HG03175 (cell line): Measurements from ENCODE around the gene CEP104.

Experiments used
- ATAC-seq: cut with Tn5 transposase; IDR thresholded peaks from one replicate; pipeline ENCODE4 v1.9.1; 2021; ENCODE audit warnings: mild to moderate bottlenecking, moderate library complexity; ENCODE audit not compliant: unreplicated experiment

Gene CEP104

GRCh38 chr1:3779912-3780416 lies 77.0 kb downstream of the CEP104 start:
- ATAC-seq, result no peak

- no peak for ATAC-seq
Observed at GRCh38 chr1:3779265-3779911, 77.6 kb downstream of the CEP104 start.

GRCh38 chr1:3778590-3779264 lies 78.3 kb downstream of the CEP104 start:
- ATAC-seq, result no peak

GRCh38 chr1:3777647-3778589 lies 79.1 kb downstream of the CEP104 start:
- ATAC-seq, result no peak

GRCh38 chr1:3777078-3777547 lies 79.9 kb downstream of the CEP104 start:
- ATAC-seq, result no peak

GRCh38 chr1:3776231-3776961 lies 80.6 kb downstream of the CEP104 start:
- ATAC-seq, result no peak

- no peak for ATAC-seq
Observed at GRCh38 chr1:3775490-3776230, 81.4 kb downstream of the CEP104 start.

- no peak for ATAC-seq
Observed at GRCh38 chr1:3774946-3775489, 82.0 kb downstream of the CEP104 start.

GRCh38 chr1:3774276-3774945 lies 82.6 kb downstream of the CEP104 start:
- ATAC-seq, result no peak

- ATAC-seq, result no peak
Observed at GRCh38 chr1:3773572-3774275, 83.3 kb downstream of the CEP104 start.

- ATAC-seq, result peak; percentile 9
Observed at GRCh38 chr1:3772715-3773571, 84.1 kb downstream of the CEP104 start, which contains the start of gene SMIM1. Gene SMIM1, plus strand, starts transcription at chr1:3772749. Its CDS starts 2,625 bp downstream, at chr1:3775374.

GRCh38 chr1:3772027-3772714 lies 84.8 kb downstream of the CEP104 start:
- peak; percentile 56 for ATAC-seq

GRCh38 chr1:3771108-3772026 lies 85.6 kb downstream of the CEP104 start:
- no peak for ATAC-seq

GRCh38 chr1:3770047-3770765 lies 86.8 kb downstream of the CEP104 start:
- ATAC-seq, result no peak

GRCh38 chr1:3768811-3769390 lies 88.1 kb downstream of the CEP104 start:
- no peak for ATAC-seq
